Fibroblast of gingiva (primary cell): ENCODE results near the gene BATF2.
"Not testable (repeated sequence)": the region's sequence is repeated elsewhere in the genome, so short reads cannot be mapped to it uniquely, and the experiment has no call there.

Experiments used
- DNase-seq: peaks from one replicate; pipeline ENCODE4 v3.0.0-alpha.2; 2011; ENCODE audit warnings: low read depth

The BATF2 gene, protein sequence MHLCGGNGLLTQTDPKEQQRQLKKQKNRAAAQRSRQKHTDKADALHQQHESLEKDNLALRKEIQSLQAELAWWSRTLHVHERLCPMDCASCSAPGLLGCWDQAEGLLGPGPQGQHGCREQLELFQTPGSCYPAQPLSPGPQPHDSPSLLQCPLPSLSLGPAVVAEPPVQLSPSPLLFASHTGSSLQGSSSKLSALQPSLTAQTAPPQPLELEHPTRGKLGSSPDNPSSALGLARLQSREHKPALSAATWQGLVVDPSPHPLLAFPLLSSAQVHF

DNA sequence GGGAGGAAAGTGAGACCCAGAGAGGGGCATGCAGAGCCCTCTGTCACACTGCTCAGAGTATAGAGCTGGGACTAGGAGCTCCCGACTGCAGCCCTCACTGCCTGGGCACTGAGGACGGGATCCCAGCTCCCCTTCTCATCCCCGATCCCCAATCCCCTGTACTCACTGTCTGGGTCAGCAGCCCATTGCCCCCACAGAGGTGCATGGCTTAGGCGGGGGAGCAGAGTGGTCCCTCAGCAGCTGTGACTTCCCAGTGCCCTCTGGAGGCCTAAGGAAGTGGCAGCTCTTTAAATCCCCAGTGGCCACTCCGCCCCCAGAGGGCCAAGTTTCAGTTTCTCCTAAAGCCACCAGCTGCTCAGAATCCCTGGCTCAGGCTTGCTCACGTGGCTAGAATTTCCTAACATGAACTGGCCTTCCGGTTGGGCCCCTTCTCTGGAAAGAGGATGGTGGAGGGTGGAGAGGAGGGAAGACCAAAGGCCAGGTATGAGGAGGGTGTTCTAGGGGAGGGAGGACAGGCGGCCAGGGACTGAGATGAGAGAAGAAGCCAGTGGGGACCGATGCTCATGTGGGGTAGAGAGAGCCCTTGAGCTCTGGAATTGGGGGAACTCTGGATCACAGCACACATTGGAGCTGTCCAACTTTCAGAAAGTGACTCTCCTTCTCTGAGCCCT, at the start of gene BATF2:
Gene BATF2, minus strand, starts transcription at position 262 of the 671 bp plus-strand sequence. Its CDS starts 57 bp downstream, at position 205.
- DNase-seq = peak; percentile 68

DNA sequence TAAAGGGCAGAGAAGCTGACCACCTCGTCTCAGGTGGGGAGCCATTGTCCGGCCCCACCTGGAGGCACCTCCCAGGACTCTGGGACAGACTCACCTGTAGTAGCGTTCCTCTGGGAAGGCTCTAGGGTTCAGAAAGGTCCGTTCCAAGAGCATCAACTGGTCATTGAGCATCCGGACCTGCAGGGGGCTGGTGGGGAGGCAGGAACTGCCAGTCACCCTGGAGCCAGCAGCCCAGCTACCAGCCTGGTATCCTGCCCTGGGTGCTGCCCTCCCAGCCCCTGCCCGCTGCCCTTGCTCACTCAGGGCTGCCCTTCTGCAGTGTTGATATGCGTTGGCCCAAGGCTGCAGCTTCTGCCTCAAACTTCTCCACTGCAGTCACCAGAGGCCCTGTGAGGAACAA, 49.0 kb upstream of the BATF2 start:
- no peak for DNase-seq

DNA sequence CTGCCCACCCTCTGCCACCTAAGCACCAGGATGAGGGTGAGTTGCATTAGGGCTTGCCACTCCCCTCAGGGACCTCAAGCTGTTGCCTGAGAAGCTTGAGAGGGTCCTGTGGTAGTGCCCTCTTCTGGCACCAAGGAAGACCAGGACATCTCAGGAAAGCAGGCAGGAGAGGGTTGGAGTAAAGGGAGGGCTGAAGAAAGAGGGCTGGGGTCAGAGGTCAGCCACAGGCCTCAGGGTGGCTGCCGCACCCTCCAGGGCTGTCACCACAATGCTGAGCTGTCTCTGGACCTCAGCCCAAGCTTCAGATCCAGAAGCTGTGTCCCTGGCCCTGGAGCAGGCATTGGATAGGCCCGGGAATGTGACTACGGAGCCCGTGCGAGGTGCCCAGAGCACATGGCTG, 48.3 kb upstream of the BATF2 start:
- no peak for DNase-seq

DNA sequence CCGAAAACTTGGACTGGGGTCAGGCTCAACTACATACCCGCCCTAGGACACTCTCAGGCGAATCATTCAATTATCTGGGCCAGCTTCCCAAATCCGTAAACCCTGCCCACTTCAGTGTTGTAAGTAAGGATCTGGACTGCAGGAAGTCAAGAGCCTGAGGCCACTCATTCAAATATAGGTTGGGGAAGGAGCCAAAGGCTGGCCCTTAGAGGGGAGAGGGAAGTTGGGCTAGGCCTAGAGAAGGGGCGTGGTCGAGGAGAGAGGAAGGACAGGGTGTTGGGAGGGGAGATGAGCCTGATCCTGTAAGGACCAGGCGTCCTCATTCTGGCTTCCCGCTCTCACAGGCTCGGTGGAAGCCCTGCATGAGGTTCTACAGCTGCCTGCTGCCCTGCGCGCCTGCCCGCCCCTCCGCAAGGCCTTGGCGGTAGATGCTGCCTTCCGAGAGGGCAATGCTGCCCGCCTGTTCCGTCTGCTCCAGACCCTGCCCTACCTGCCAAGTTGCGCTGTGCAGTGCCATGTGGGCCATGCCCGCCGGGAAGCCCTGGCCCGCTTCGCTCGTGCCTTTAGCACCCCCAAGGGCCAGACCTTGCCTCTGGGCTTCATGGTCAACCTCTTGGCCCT, 47.2 kb upstream of the BATF2 start:
- DNase-seq = peak; percentile 48

DNA sequence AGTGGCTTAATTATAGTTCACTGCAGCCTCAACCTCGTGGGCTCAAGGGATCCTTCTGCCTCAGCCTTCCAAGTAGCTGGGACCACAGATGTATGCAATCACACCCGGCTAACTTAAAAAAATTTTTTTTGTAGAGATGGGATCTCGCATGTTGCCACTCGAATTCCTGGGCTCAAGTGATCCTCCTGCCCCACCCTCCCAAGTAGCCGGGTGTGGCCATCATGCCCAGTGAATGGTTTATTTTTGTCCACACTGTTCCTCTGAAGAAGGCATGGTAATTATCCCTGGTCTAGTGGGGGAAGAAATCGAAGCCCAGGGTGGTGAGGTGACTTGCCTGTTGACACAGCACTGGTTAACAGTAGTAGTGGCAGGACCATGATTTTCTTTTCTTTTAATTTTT, 46.1 kb upstream of the BATF2 start:
- DNase-seq = no peak

DNA sequence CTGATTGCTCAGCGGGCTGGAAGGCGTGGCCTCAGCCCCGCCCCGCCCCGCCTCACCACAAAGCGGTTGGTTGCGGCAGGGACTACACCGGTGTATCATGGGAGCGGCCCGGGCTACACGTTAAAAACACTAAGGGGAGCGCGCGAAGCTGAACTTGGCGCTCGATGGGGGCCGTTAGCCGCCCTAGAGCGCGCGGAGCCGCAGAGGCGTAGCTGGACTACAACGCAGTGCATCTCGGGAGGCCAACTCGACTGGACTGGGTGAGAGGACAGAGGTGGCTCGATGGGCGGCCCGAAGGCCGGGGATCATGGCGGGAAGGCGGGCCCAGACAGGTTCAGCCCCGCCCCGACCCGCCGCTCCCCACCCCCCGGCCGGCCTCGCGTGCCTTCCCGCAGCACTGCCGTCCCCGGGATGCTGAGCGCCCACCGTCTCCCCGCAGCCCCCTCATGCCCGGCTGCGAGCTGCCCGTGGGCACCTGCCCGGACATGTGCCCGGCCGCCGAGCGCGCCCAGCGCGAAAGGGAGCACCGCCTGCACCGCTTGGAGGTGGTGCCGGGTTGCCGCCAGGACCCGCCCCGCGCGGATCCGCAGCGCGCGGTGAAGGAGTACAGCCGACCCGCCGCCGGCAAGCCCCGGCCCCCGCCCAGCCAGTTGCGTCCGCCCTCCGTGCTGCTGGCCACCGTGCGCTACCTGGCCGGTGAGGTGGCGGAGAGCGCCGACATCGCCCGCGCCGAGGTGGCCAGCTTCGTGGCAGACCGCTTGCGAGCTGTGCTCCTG, 44.3 kb upstream of the BATF2 start, which contains the start of gene SAC3D1:
Gene SAC3D1, plus strand, starts transcription at position 364 of the 776 bp plus-strand sequence. Its CDS starts 83 bp downstream, at position 447.
- peak; percentile 92 for DNase-seq

DNA sequence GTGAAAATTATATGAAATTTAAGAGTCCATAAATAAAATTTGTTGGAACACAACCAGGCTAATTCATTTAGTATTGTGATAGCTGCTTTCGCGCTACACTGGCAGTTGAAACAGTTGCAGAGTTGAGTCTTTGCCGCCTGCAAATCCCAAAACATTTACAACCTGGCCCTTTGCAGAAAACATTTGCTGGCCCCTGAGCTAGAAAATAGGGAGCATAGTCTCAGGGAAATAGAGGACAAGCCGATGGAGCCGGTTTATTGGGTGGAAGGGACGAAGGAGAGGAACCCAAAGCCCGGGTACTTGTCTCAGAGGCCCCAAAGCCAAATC, 43.7 kb upstream of the BATF2 start:
- DNase-seq = no peak

DNA sequence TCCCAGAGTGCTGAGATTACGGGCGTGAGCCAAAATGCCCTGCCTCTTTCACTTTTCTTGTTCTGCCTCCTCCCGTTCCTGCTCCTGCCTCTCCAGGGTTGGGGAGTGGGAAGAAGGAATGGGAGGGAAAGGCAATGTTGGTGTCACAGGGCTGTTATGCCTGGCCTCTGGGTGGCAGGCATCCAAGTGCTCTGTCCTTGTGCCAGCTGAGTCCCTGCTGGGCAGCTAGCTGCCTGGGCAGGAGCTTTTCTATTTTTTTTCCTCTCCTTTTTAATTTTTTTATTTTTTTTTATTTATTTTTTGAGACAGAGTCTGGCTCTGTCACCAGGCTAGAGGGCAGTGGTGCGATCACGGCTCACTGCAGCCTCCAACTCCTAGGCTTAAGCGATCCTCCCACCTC, 40.2 kb upstream of the BATF2 start:
- no peak for DNase-seq

DNA sequence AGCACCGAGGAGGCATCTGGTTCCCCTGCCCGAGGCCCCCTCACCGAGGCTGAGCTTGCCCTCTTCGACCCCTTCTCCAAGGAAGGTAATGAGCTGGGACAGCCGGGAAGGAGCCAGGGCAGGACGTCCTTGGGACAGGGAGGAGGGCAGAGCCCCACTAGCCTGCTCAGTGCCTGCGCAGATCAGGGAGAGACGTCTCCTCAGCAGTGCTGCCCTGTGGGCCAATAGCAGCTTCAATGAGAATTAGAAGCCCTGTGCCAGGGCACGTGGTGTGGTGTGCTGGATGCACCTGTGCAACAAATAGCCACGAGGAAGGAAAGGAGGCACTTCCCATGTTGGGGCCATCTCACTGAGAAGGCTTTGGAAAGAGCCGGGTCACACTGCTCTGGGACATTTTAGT, 38.8 kb upstream of the BATF2 start:
- DNase-seq = no peak

DNA sequence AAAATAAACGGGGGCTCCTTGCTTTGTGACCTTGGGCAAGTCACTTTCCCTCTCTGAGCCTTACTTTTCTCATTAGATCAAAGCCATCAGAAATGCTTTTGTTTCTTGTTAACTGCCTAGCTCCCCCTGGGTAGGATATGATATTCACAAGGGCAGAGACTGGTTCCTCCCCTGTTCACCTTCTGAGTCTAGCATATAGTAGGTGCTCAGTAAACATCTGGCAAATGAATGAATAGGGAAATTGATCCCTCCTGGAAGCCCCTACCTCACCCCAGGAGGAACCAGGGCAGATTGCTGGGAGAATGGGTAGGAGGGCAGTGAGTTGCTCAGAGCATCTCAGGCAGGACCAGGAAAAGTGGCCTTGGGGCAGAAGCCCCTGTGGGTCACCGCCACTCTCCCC, 37.7 kb upstream of the BATF2 start:
- no peak for DNase-seq

DNA sequence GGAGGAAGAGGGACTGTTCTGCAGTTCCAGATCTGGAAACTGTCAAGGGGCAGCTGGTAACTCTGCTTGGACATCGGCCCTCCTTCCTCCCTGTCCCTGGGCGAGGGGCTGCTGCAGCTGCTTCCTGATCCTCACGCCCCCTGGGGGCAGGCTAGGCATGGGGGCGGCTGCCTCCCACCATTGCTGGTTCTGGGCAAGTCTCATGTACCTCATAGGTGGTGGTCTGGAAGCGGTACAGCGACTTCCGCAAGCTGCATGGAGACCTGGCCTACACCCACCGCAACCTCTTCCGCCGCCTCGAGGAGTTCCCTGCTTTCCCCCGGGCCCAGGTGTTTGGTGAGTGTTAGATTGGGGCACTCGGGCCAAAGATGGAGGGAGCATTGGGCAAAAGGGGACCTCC, 35.4 kb upstream of the BATF2 start:
- no peak for DNase-seq

DNA sequence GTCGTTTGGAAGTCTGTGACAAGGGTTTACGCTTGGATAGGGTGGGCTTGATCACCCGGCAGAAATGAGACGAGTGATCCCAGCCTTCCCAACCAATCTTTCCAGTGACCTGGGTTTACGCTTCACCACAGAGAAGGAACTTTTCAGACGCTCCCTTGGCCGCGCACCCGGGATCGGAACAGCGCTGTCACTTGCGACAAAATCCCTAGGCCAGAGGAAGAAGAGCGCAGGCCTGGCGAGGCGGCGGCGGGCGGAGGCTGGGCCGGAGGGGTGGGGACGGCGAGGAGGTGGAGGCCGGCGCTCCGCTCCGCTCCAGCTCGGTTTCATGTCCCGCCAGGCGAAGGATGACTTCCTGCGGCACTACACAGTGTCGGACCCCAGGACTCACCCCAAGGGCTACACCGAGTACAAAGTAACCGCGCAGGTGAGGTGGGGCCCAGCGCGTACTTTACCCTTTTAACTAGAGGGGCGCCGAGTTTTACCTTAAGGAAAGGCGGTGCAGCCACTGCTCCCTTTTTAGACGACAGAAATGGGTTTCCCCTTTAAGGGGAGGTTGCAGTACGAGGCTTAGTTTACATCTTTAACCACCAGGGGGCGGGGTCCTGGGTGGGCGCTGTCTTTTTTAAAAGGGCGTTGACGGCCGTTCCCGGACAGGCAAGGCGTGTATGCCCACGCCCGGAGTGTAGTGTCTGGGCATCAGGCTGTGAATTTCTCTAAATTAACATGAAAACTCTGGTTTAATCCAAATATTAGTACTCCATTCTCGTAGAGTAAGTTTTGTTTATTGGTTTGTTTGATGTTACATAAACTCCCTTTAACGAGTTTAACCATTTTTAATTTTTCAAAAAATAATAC, 30.7 kb upstream of the BATF2 start, which contains the start of gene SNX15:
Gene SNX15, plus strand, starts transcription at position 227 of the 855 bp plus-strand sequence. Its CDS starts 99 bp downstream, at position 326.
- DNase-seq = peak; percentile 98

DNA sequence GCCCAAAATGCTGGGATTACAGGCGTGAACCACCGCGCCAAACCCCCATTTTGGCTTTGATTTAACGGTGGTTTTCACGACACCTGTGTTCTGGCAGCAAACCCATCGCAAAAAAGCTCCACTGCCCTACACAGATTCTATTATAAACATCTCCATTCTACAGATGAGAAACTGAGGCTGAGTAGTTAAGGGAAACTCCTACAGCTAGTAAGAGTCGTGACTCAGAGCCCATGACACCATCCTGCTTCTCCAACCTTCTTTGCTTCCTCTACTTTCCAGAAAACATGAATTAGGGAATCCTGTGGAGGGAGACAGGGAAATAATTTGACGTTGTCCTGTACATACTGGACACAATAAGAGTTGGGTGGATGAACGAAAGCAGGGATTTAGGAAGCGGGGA, 30.0 kb upstream of the BATF2 start:
- DNase-seq = no peak

DNA sequence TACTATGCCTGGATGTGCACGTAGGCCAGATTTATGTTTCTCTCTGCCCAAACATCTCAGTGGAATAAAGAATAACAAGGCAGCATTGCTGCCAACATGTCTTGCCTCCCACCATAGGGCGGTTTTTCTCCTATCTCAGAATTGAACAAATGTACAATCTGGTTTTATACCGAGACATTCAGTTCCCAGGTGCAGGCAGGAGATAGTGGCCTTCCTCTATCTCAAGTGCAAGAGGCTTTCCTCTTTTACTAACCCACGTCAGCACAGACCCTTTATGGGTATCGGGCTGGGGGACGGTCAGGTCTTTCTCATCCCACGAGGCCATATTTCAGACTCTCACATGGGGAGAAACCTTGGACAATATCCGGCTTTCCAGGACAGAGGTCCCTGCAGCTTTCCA, 26.7 kb upstream of the BATF2 start:
- not testable (repeated sequence) for DNase-seq

DNA sequence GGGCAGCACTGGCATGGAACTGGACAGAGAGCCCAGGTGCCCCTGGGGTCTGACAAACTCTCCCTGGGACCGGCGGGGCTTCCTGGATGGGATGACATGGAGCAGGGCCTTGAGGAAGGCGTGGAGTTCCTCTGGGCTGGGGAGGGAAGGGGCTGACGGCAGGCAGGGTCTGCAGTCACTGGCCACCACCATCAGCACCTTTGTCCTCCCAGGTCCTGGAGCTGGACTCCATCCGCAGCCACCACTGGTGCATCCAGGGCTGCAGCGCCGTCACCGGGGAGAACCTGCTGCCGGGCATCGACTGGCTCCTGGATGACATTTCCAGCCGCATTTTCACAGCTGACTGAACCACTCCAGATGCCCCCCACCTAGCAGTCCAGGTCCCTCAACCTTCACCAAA, 24.7 kb upstream of the BATF2 start:
- DNase-seq = no peak

DNA sequence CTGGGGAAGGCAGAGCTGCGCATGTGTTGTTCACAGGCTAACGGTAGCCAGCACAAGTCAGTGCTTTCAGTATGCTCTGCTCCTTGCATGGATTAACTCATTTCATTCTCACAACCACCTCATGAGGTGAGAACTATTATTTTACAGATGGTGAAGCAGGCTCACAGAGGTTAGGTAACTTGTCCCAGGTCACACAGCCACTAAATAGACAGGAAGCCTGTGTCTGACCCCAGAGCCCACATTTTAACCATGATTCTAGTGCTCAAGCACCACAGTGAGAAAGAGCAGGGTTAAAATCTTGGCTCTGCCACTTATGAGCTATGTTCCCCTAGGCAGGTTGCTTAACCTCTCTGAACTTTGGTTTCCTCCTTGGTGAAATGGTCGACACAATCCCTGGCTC, 24.2 kb upstream of the BATF2 start:
- DNase-seq = no peak

DNA sequence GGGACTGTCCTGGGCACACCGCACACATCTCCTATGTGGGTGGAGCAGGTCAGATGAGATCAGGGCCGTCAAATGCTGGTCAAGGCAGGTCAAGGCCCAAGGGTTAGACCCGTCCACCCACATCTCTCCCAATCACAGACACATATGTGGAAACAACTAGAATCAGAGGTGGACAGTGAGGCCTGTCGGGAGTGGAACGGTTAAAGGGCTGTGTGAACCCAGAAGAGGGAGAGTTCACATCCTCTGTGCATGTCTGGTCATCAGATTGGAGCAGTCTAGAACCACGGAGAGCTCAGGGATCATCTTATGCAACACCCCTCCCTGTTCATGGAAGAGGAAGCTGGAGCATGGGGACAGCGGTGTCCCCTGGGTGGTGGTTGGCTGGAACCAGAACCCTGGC, 23.1 kb upstream of the BATF2 start:
- no peak for DNase-seq

DNA sequence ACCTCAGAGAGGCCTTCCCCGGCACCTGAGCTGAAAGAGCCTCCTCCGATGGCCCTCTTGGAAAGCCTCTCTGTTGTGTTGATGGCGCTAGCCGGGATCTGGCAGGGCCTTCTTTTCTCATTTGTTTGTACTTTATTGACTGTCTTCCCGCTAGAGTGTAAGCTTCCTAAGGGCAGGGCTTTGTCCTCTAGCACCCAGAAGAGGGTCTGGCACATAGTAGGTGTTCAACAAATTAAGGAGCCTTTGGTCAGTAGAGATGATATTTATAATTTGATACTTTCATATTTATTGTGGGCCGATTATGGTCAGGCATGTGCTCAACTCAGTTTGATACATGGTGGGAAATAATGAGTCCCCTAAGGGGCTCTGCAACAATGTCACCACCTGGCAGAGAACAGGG, 21.2 kb upstream of the BATF2 start:
- no peak for DNase-seq

DNA sequence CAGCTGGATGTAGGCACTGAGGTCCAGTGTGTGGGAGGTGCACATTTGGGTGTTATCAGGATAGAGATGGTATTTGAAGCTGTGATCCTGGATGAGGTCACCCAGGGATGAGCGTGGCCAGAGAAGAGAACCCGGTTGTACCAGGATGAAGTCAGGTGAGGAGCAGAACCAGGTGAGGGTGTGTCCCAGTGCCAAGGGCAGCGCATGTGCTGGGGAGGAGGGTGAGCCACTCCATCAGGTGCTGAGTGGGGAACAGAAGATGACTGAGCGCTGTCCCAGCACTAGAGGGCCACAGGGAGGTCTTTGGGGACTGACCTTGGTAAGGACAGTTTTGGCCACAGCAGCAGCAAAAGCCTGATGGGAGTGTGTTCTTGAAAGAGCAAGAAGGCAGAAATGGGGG, 19.9 kb upstream of the BATF2 start:
- no peak for DNase-seq

DNA sequence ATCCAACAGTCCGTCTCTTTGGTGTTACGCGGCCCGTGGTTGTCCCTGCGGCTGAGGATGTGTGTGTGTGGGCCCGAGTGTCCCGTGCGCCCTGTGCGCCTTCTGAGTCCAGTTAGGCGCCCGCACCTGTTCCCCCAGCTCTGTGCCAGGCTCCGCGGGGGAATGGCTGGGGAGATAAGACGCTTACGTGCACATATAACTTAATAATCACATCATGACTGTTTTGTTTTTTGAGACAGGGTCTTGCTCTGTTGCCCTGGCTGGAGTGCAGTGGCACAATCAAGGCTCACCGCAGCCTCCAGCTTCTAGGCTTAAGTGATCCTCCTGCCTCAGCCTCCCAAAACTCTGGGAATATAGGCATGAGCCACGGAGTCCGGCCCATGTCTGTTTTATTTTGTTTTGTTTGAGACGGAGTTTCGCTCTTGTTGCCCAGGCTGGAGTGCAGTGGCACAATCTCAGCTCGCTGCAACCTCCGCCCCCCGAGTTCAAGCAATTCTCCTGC, 18.0 kb upstream of the BATF2 start:
- DNase-seq = peak; percentile 28
